Sigmoid colon (tissue), 7 donors: ENCODE data around the gene NUP88. TPM values are rescaled to one million over a fixed set of nuclear protein-coding genes. Genes with fewer than 3 reads are reported as not detected.

Experiments used
- DNase-seq: peaks from one replicate; pipeline ENCODE4 v3.0.0-alpha.2; 2019
- H3K27ac ChIP-seq, 4 donors: fragments of 200-600 bp; sonication (generic); one replicate each; pipeline ENCODE4 v1.5.1; 2016 to 2019; ENCODE audit warnings: mild to moderate bottlenecking in 1 of 4
- H3K27me3 ChIP-seq, 3 donors: fragments of 200-600 bp; sonication (generic); one replicate each; pipeline ENCODE4 v1.5.1; 2019; ENCODE audit warnings: mild to moderate bottlenecking in 1 of 3
- H3K36me3 ChIP-seq, 4 donors: fragments of 200-600 bp; sonication (generic); one replicate each; pipeline ENCODE4 v1.5.1; 2016 to 2019
- H3K4me1 ChIP-seq, 4 donors: fragments of 200-600 bp; sonication (generic); one replicate each; pipeline ENCODE4 v1.5.1; 2017 to 2019
- H3K4me3 ChIP-seq, 4 donors: fragments of 200-600 bp; sonication (generic); one replicate each; pipeline ENCODE4 v1.5.1; 2017 to 2019; ENCODE audit warnings: mild to moderate bottlenecking in 2 of 4, moderate library complexity in 1 of 4
- H3K9me3 ChIP-seq, 4 donors: fragments of 200-600 bp in 3 of 4; sonication (generic) in 3 of 4; one replicate each; pipeline versions ENCODE4 v1.5.1 to v1.6.1; 2013 to 2019
- EP300 ChIP-seq, 4 donors: sonication (generic); formaldehyde crosslinking; IDR thresholded peaks; one replicate each; pipeline ENCODE4 v1.6.1; 2017; ENCODE audit warnings: antibody characterized with exemption in 4 of 4
- POLR2A ChIP-seq, 2 donors: fragments of 450-650 bp; IDR thresholded peaks; one replicate each; pipeline ENCODE4 v1.6.1; 2016; ENCODE audit warnings: antibody characterized with exemption in 2 of 2, mild to moderate bottlenecking in 2 of 2, moderate library complexity in 2 of 2
- POLR2AphosphoS5 ChIP-seq, 4 donors: sonication (generic); formaldehyde crosslinking; IDR thresholded peaks; one replicate each; pipeline ENCODE4 v1.6.1; 2017; ENCODE audit warnings: antibody characterized with exemption in 4 of 4
- WGBS, 2 donors: extraction: QIAGEN DNeasy Blood & Tissue Kit; methylation state at CpG; one replicate each; pipeline ENCODE4 v1.1.7; 2013; 5-methylcytosine and 5-hydroxymethylcytosine counted together
- intact Hi-C: fragments of 100-400 bp; cut with DNase I; formaldehyde crosslinking; loops from one replicate; pipeline ENCODE4 v1.15.1; 2023
- polyA plus RNA-seq, 3 donors: library from polyadenylated mRNA; stranded (reverse); fragments of 200-250 nt; gene quantifications; one replicate each; pipeline ENCODE4 v1.2.3, GENCODE V29; 2013
- total RNA-seq, 4 donors: library from RNA; depleted of rRNA; stranded (reverse); fragments of >200 nt; gene quantifications; one replicate each; pipeline ENCODE4 v1.1.0, GENCODE V29; 2016
- TF ChIP-seq, protein P1 (sequence below), 4 experiments: fragments of 450-650 bp in 3 of 4; fragments of 200-600 bp in 1 of 4; IDR thresholded peaks; one replicate each; pipeline ENCODE4 v1.5.1; 2016 to 2019; ENCODE audit warnings: antibody characterized with exemption in 4 of 4, mild to moderate bottlenecking in 3 of 4, moderate library complexity in 2 of 4
- donor health status: healthy with polysubstance abuse.
- donor health status: Bipolar disorder and iron deficiency.
- donor health status: healthy.

NUP88 gene
- total and polyA plus RNA-seq, 7 donors = 39.1 to 82.9 (median 60.7) TPM

DNA sequence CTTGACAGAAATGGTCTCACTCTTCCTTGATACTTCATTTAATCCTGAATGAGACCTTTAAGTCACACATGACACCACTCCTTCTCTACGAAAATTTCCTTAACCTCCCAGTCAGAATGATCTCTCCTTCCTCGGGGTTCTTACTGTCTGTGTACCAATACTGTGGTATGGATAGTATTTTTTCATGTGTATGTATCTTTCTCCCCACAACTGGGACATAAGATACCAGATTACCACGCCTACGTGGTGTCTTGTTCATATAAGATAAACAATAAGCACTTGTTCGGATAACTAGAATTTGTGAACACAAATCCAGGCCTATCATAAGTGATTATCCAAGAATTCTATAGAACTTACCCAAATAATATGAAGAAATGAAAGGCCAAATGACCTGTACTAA lies 11.3 kb downstream of the NUP88 start:
- intact Hi-C loops = loop anchor here (5.0 kb wide), 1 partner anchor 49 kb away; no protein-coding TSS in a partner anchor
- peaks cover 17 to 98% (median 51%) of the 10 kb centered on the region in 4 donors for H3K36me3 ChIP-seq
- TF ChIP-seq POLR2AphosphoS5 (IDR thresholded peaks at IDR 0.05) = no peak
- no peak for TF ChIP-seq POLR2A (IDR thresholded peaks at IDR 0.05)
- TF ChIP-seq EP300 (IDR thresholded peaks at IDR 0.05) = no peak
- TF ChIP-seq, protein P1, sequence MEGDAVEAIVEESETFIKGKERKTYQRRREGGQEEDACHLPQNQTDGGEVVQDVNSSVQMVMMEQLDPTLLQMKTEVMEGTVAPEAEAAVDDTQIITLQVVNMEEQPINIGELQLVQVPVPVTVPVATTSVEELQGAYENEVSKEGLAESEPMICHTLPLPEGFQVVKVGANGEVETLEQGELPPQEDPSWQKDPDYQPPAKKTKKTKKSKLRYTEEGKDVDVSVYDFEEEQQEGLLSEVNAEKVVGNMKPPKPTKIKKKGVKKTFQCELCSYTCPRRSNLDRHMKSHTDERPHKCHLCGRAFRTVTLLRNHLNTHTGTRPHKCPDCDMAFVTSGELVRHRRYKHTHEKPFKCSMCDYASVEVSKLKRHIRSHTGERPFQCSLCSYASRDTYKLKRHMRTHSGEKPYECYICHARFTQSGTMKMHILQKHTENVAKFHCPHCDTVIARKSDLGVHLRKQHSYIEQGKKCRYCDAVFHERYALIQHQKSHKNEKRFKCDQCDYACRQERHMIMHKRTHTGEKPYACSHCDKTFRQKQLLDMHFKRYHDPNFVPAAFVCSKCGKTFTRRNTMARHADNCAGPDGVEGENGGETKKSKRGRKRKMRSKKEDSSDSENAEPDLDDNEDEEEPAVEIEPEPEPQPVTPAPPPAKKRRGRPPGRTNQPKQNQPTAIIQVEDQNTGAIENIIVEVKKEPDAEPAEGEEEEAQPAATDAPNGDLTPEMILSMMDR (IDR thresholded peaks at IDR 0.05) = no peak
- no peaks in the 10 kb centered on the region for H3K27me3 ChIP-seq
- 81 to 93% methylated on average over 5 of the region's 5 CpGs for WGBS, 2 donors
- DNase-seq = no peak
- peaks cover 0 to 2% (median 0%) of the 10 kb centered on the region in 4 donors for H3K4me1 ChIP-seq
- H3K4me3 ChIP-seq = no peak overlapping the region
- no peak overlapping the region for H3K27ac ChIP-seq
- H3K9me3 ChIP-seq = no peaks in the 10 kb centered on the region

DNA sequence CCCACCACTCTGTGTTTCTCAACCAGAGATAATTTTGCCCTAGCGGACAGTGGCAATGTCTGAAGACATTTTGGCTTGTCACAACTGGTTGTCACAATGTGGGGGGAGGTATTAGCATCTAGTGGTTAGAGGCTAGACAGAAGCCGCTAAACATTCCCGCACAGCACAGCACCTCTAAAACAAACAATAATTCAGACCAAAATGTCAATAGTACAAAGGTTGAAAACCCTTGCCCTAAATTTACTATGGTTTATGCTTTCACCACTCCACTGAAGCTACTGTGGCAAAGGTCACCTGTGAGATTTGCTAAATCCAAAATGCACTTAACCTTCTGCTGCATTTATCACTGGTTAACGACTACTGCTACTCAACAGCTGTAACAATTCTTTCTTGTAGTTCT lies 14.1 kb downstream of the NUP88 start:
- intact Hi-C loops = loop anchor here (5.0 kb wide), 1 partner anchor 52 kb away; no protein-coding TSS in a partner anchor
- TF ChIP-seq POLR2A (IDR thresholded peaks at IDR 0.05) = no peak
- TF ChIP-seq EP300 (IDR thresholded peaks at IDR 0.05) = no peak
- TF ChIP-seq, protein P1 (IDR thresholded peaks at IDR 0.05) = no peak
- TF ChIP-seq POLR2AphosphoS5 (IDR thresholded peaks at IDR 0.05) = no peak
- H3K4me1 ChIP-seq = no peaks in the 10 kb centered on the region
- H3K36me3 ChIP-seq = peaks cover 21 to 100% (median 54%) of the 10 kb centered on the region in 4 donors
- H3K9me3 ChIP-seq = no peaks in the 10 kb centered on the region
- no peak for DNase-seq
- H3K27ac ChIP-seq = no peak overlapping the region
- 26 to 68% methylated on average over 4 of the region's 4 CpGs for WGBS, 2 donors
- no peaks in the 10 kb centered on the region for H3K27me3 ChIP-seq
- H3K4me3 ChIP-seq = no peak overlapping the region

DNA sequence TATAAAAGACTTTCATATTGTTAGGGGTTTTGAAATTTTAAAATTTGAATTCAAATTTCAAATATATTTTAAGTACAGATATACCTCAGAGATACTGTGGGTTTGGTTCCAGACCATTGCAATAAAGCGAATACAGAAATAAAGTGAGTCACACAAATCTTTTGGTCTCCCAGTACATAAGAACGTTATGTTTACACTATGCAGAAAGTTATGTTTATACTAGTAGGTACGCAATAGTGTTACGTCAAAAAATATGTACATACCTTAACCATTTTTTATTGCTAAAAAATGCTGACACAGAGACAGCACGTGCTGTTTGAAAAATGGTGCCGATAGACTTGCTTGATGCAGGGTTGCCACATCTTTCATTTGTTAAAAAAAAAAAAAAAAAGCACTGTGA lies 19.7 kb downstream of the NUP88 start:
- no peaks in the 10 kb centered on the region for H3K9me3 ChIP-seq
- H3K4me3 ChIP-seq = no peak overlapping the region
- intact Hi-C loops = no loop called here
- H3K4me1 ChIP-seq = no peaks in the 10 kb centered on the region
- no peak for DNase-seq
- H3K27ac ChIP-seq = no peak overlapping the region
- H3K36me3 ChIP-seq = peaks cover 14 to 100% (median 41%) of the 10 kb centered on the region in 4 donors
- WGBS, 2 donors = 86 to 94% methylated on average over 6 of the region's 6 CpGs
- no peaks in the 10 kb centered on the region for H3K27me3 ChIP-seq
- TF ChIP-seq, protein P1 (IDR thresholded peaks at IDR 0.05) = no peak
- TF ChIP-seq POLR2A (IDR thresholded peaks at IDR 0.05) = no peak
- no peak for TF ChIP-seq EP300 (IDR thresholded peaks at IDR 0.05)
- TF ChIP-seq POLR2AphosphoS5 (IDR thresholded peaks at IDR 0.05) = no peak

DNA sequence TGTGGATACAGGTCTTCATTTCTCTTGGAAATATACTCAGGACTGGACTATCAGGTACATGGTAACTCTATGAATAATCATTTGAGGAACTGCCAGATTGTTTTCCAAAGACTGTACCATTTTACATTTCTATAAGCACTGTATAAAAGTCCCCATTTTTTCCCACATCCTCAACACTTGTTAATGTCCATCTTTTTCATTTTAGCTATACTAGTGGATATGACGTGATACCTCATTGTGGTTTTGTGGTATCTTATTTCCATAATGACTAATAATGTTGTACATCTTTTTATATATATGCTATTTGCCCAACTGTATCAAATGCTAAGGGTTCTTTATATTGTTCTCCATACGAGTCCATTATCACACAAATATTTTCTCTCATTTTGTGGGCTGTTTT lies 22.9 kb downstream of the NUP88 start:
- 84 to 98% methylated on average over 2 of the region's 2 CpGs for WGBS, 2 donors
- Histone ChIP-seq H3K36me3 (peaks cover 10 to 100% (median 35%) of the 10 kb centered on the region in 4 donors), H3K9me3 (no peaks in the 10 kb centered on the region), H3K4me3 (no peak overlapping the region), H3K27me3 (no peaks in the 10 kb centered on the region), H3K27ac (no peak overlapping the region), H3K4me1 (no peaks in the 10 kb centered on the region)
- DNase-seq = no peak
- no peak for TF ChIP-seq POLR2A (IDR thresholded peaks at IDR 0.05)
- TF ChIP-seq EP300 (IDR thresholded peaks at IDR 0.05) = no peak
- intact Hi-C loops = no loop called here

DNA sequence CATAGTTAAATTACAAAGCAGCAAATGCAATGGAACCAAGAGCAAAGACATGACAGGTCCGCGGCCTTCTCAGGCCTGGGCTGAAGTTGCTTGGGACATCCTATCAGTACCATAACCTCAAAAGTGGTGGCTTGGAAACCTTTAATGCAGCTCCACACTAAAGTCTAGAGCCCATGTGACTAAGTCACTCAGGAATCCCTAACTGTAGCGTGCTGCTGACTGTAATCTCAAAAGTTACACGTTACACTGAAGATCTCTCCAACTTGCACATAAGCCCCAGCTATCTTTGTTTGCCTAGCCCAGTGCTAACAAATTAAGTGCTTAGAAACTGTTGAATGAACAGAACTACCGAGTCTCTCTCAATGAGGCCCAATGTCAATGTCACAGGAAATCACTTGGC lies 27.8 kb downstream of the NUP88 start:
- H3K4me3 ChIP-seq = no peak overlapping the region
- intact Hi-C loops = no loop called here
- no peaks in the 10 kb centered on the region for H3K4me1 ChIP-seq
- no peaks in the 10 kb centered on the region for H3K9me3 ChIP-seq
- no peaks in the 10 kb centered on the region for H3K27me3 ChIP-seq
- no peak for DNase-seq
- peaks cover 32 to 98% (median 52%) of the 10 kb centered on the region in 4 donors for H3K36me3 ChIP-seq
- 92 to 95% methylated on average over 5 of the region's 5 CpGs for WGBS, 2 donors
- TF ChIP-seq, protein P1 (IDR thresholded peaks at IDR 0.05) = no peak
- TF ChIP-seq POLR2AphosphoS5 (IDR thresholded peaks at IDR 0.05) = no peak
- TF ChIP-seq POLR2A (IDR thresholded peaks at IDR 0.05) = no peak
- no peak for TF ChIP-seq EP300 (IDR thresholded peaks at IDR 0.05)
- H3K27ac ChIP-seq = no peak overlapping the region
